SK-N-MC (cell line): ENCODE data around the gene ATCAY.

Experiments
- EZH2 ChIP-seq: fragments of 200-600 bp; sonication (generic); IDR thresholded peaks from one replicate; pipeline ENCODE4 v1.6.1; 2017; ENCODE audit warnings: antibody characterized with exemption
- FOXP2 ChIP-seq: optimal IDR thresholded peaks from 2 replicates; pipeline ENCODE3; 2011; ENCODE audit warnings: mild to moderate bottlenecking, moderate library complexity; ENCODE audit not compliant: insufficient read depth; ENCODE audit errors: extremely low read length, control extremely low read depth
- POLR2AphosphoS5 ChIP-seq: IDR thresholded peaks from 2 replicates; pipeline ENCODE4 v1.6.1; 2012; ENCODE audit warnings: mild to moderate bottlenecking, low read depth, low read length, borderline replicate concordance

DNA sequence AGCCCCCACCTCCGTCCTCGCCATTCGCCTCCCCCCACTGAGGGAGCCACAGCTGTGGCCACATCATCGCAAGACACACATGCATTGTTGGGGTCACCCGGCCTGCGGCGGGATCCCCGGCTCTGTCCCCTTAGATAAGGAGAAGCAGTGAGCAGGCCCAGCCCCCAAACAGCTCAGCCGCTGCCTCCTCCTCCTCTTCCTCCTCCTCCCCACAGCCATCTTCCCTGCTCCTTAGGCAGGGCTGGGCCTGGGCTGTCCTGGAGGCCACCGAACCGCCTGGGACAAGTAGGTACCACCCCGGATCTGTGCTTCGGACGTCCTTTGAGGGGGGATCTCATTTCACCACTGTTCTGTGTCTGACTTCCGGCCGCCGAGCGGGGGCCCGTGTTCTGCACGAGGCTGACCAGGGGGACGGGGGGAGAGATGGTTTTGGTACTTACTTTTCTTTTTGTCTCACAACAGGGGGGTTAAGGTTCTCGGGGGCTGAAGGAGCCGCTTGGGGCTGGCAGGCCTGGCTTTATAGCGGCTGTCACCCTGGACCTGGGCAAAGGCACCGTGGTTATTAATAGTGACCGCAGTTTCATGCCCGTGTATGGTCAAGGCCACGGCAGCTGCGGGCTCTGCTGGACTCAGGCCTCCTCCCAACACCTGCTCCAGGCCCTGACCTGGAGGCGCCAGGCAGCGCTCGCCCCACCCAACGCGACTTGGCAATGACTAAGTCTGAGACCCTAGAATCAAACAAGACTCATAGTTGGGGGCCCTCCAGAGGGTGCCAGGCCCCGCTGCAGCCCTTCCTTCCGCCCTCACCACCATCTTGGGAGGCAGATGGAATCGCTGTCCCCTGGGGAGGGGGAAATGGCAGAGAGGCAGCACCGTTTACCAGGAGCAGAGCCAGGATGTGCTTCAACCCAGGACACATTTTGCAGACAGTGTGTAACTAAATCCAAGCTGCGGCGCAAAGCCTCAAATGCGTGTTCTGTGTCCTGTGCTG, 70.7 kb downstream of the ATCAY start:
- TF ChIP-seq POLR2AphosphoS5 (no peak), EZH2 (no peak), FOXP2 (no peak)
